ENCODE results near the gene HSPE1.

DNA sequence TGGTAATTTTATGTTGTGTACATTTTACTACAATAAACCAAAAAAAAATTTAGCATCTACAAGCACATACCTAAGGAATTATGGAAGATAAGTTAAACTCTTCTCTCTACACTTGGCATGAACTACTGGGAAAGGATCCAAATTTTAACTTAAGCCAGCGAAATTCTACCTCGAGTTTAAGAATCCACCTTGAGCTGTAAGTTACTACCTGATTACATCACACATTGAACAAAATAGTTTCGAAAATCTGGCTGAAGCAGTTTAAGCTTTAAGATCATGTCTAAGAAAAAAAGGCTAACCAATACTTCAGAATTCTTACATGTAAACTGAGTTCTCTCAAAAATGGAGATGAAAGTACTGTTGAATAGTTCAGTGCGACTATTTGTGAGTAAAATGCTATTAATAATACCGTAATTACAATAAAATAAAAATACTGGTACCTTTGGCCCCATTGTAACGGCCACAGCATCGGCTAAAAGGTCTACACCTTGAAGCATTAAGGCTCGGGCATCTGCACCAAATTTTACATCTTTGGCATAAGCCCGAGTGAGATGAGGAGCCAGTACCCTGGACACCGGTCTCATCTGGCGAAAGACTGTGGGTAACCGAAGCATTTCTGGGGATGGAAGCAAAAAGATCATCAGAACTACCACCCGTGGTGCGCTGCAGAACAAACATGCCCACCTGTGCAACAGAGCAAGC, 1.8 kb upstream of the HSPE1 start:
- TF ChIP-seq, protein P1, sequence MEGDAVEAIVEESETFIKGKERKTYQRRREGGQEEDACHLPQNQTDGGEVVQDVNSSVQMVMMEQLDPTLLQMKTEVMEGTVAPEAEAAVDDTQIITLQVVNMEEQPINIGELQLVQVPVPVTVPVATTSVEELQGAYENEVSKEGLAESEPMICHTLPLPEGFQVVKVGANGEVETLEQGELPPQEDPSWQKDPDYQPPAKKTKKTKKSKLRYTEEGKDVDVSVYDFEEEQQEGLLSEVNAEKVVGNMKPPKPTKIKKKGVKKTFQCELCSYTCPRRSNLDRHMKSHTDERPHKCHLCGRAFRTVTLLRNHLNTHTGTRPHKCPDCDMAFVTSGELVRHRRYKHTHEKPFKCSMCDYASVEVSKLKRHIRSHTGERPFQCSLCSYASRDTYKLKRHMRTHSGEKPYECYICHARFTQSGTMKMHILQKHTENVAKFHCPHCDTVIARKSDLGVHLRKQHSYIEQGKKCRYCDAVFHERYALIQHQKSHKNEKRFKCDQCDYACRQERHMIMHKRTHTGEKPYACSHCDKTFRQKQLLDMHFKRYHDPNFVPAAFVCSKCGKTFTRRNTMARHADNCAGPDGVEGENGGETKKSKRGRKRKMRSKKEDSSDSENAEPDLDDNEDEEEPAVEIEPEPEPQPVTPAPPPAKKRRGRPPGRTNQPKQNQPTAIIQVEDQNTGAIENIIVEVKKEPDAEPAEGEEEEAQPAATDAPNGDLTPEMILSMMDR (IDR thresholded peaks at IDR 0.05; ENCODE audit: low read depth, low read length): no peak
- TF ChIP-seq EZH2phosphoT487 (IDR thresholded peaks at IDR 0.05; ENCODE audit: low read depth): no peak

Measured in OCI-LY3 (cell line).